MG63 (cell line): Measurements from ENCODE around the gene SRSF6. TPM values are rescaled to one million over a fixed set of nuclear protein-coding genes. Genes with fewer than 3 reads are reported as not detected.
"Not testable (repeated sequence)": the region's sequence is repeated elsewhere in the genome, so short reads cannot be mapped to it uniquely, and the experiment has no call there.

Source experiments
- DNase-seq: peaks from one replicate; pipeline ENCODE4 v3.0.0-alpha.2; 2020
- H3K27me3 ChIP-seq: fragments of 250-450 bp; sonication (Bioruptor Pico); 2 replicates; pipeline ENCODE4 v1.5.1; 2020; ENCODE audit warnings: mild to moderate bottlenecking, moderate library complexity
- H3K36me3 ChIP-seq: fragments of 250-450 bp; sonication (Bioruptor Pico); 2 replicates; pipeline ENCODE4 v1.5.1; 2020; ENCODE audit warnings: mild to moderate bottlenecking, moderate library complexity
- H3K4me3 ChIP-seq: fragments of 250-450 bp; sonication (Bioruptor Pico); 2 replicates; pipeline ENCODE4 v1.5.1; 2020; ENCODE audit warnings: mild to moderate bottlenecking, moderate library complexity
- H3K9me3 ChIP-seq: fragments of 250-450 bp; sonication (Bioruptor Pico); 2 replicates; pipeline ENCODE4 v1.5.1; 2020; ENCODE audit warnings: mild to moderate bottlenecking, moderate library complexity
- total RNA-seq: library from RNA; depleted of rRNA; stranded (reverse); fragments of >200 nt; shearing (Covaris generic); gene quantifications from 2 replicates; pipeline ENCODE4 v1.2.3, GENCODE V29; 2014; ENCODE audit warnings: low replicate concordance

The SRSF6 gene
- total RNA-seq, 1 experiment from 2014 or later = 22.1 TPM

- H3K36me3 ChIP-seq = peaks cover 72% of the 10 kb centered on the region
- H3K27me3 ChIP-seq = no peaks in the 10 kb centered on the region
- no peak overlapping the region for H3K4me3 ChIP-seq
- DNase-seq = no peak
- H3K9me3 ChIP-seq = peaks cover 2% of the 10 kb centered on the region; the same call in 1 of the 2 replicates
These were observed 3.1 kb downstream of the SRSF6 start for GRCh38 chr20:43460830-43461200.

GRCh38 chr20:43461894-43462659, 4.4 kb downstream of the SRSF6 start:
- Histone ChIP-seq H3K27me3 (no peaks in the 10 kb centered on the region), H3K36me3 (peaks cover 84% of the 10 kb centered on the region), H3K9me3 (no peaks in the 10 kb centered on the region), H3K4me3 (no peak overlapping the region)
- no peak for DNase-seq

- peaks cover 90% of the 10 kb centered on the region for H3K36me3 ChIP-seq
- no peak for DNase-seq
- H3K9me3 ChIP-seq = no peaks in the 10 kb centered on the region
- no peak overlapping the region for H3K4me3 ChIP-seq
- H3K27me3 ChIP-seq = no peaks in the 10 kb centered on the region
These were observed 5.2 kb downstream of the SRSF6 start for GRCh38 chr20:43462660-43463526.

- H3K36me3 ChIP-seq = peaks cover 96% of the 10 kb centered on the region
These were observed 6.0 kb downstream of the SRSF6 start for GRCh38 chr20:43463527-43464218.

GRCh38 chr20:43464219-43464790, 6.6 kb downstream of the SRSF6 start:
- peaks cover 97% of the 10 kb centered on the region for H3K36me3 ChIP-seq
- H3K4me3 ChIP-seq = no peak overlapping the region
- no peaks in the 10 kb centered on the region for H3K9me3 ChIP-seq
- H3K27me3 ChIP-seq = no peaks in the 10 kb centered on the region
- DNase-seq = no peak

More at GRCh38 chr20:43463527-43464218, 6.0 kb downstream of the SRSF6 start:
- no peak for DNase-seq
- no peak overlapping the region for H3K4me3 ChIP-seq
- no peaks in the 10 kb centered on the region for H3K9me3 ChIP-seq
- H3K27me3 ChIP-seq = no peaks in the 10 kb centered on the region

GRCh38 chr20:43465625-43465943, 7.9 kb downstream of the SRSF6 start:
- no peak for DNase-seq
- Histone ChIP-seq H3K4me3 (no peak overlapping the region), H3K9me3 (no peaks in the 10 kb centered on the region), H3K36me3 (peaks cover 88% of the 10 kb centered on the region), H3K27me3 (no peaks in the 10 kb centered on the region)

GRCh38 chr20:43467589-43467988, 9.9 kb downstream of the SRSF6 start:
- Histone ChIP-seq H3K27me3 (no peaks in the 10 kb centered on the region), H3K4me3 (no peak overlapping the region), H3K9me3 (no peaks in the 10 kb centered on the region), H3K36me3 (peaks cover 72% of the 10 kb centered on the region)
- no peak for DNase-seq

- no peaks in the 10 kb centered on the region for H3K27me3 ChIP-seq
- peaks cover 19% of the 10 kb centered on the region for H3K36me3 ChIP-seq
- no peaks in the 10 kb centered on the region for H3K9me3 ChIP-seq
- no peak for DNase-seq
- H3K4me3 ChIP-seq = no peak overlapping the region
These were observed 15.1 kb downstream of the SRSF6 start for GRCh38 chr20:43472671-43473380.

GRCh38 chr20:43473381-43473704, 15.6 kb downstream of the SRSF6 start:
- Histone ChIP-seq H3K27me3 (no peaks in the 10 kb centered on the region), H3K36me3 (peaks cover 15% of the 10 kb centered on the region), H3K4me3 (no peak overlapping the region), H3K9me3 (no peaks in the 10 kb centered on the region)
- DNase-seq = no peak

GRCh38 chr20:43477193-43477592, 19.5 kb downstream of the SRSF6 start:
- H3K9me3 ChIP-seq = no peaks in the 10 kb centered on the region
- no peak for DNase-seq
- H3K27me3 ChIP-seq = no peaks in the 10 kb centered on the region
- no peaks in the 10 kb centered on the region for H3K36me3 ChIP-seq
- no peak overlapping the region for H3K4me3 ChIP-seq

- Histone ChIP-seq H3K36me3 (no peaks in the 10 kb centered on the region), H3K27me3 (no peaks in the 10 kb centered on the region), H3K4me3 (no peak overlapping the region), H3K9me3 (no peaks in the 10 kb centered on the region)
- no peak for DNase-seq
These were observed 19.9 kb downstream of the SRSF6 start for GRCh38 chr20:43477619-43478018.

GRCh38 chr20:43490038-43490437, 32.3 kb downstream of the SRSF6 start:
- H3K27me3 ChIP-seq = no peaks in the 10 kb centered on the region
- no peak overlapping the region for H3K4me3 ChIP-seq
- DNase-seq = no peak

GRCh38 chr20:43492101-43492500, 34.4 kb downstream of the SRSF6 start:
- H3K36me3 ChIP-seq = no peaks in the 10 kb centered on the region
- H3K9me3 ChIP-seq = peaks cover under 1% of the 10 kb centered on the region
- no peak overlapping the region for H3K4me3 ChIP-seq
- H3K27me3 ChIP-seq = no peaks in the 10 kb centered on the region
- no peak for DNase-seq

More at GRCh38 chr20:43490038-43490437, 32.3 kb downstream of the SRSF6 start:
- peaks cover 6% of the 10 kb centered on the region for H3K9me3 ChIP-seq
- H3K36me3 ChIP-seq = no peaks in the 10 kb centered on the region

- no peak overlapping the region for H3K4me3 ChIP-seq
- H3K9me3 ChIP-seq = no peaks in the 10 kb centered on the region
- no peaks in the 10 kb centered on the region for H3K27me3 ChIP-seq
- DNase-seq = no peak
- H3K36me3 ChIP-seq = no peaks in the 10 kb centered on the region
These were observed 37.7 kb downstream of the SRSF6 start for GRCh38 chr20:43495388-43495787.

- not testable (repeated sequence) for H3K4me3 ChIP-seq, H3K36me3 ChIP-seq, DNase-seq, H3K27me3 ChIP-seq, H3K9me3 ChIP-seq
These were observed 44.3 kb downstream of the SRSF6 start for GRCh38 chr20:43502021-43502420.

- Histone ChIP-seq H3K9me3 (no peaks in the 10 kb centered on the region), H3K36me3 (no peaks in the 10 kb centered on the region), H3K27me3 (no peaks in the 10 kb centered on the region), H3K4me3 (no peak overlapping the region)
- DNase-seq = no peak
These were observed 48.5 kb downstream of the SRSF6 start for GRCh38 chr20:43506238-43506637.
